Mucosa of stomach (tissue), 1 donor: ENCODE measurements around the gene SNORC.

Source experiments
- H3K27me3 ChIP-seq: one replicate; pipeline ENCODE4 v1.7.0; 2013; ENCODE audit warnings: mild to moderate bottlenecking, low read length; ENCODE audit not compliant: control insufficient read depth, insufficient read depth
- H3K36me3 ChIP-seq: one replicate; pipeline ENCODE4 v1.7.0; 2013; ENCODE audit warnings: low read length; ENCODE audit not compliant: control insufficient read depth, insufficient read depth
- H3K4me1 ChIP-seq: one replicate; pipeline ENCODE4 v1.7.0; 2013; ENCODE audit warnings: mild to moderate bottlenecking, low read length; ENCODE audit not compliant: control insufficient read depth, insufficient read depth
- H3K4me3 ChIP-seq: one replicate; pipeline ENCODE4 v1.7.0; 2013; ENCODE audit warnings: low read length
- H3K9ac ChIP-seq: one replicate; pipeline ENCODE4 v1.7.0; 2013; ENCODE audit warnings: mild to moderate bottlenecking, low read length, moderate library complexity
- H3K9me3 ChIP-seq: one replicate; pipeline ENCODE4 v1.7.0; 2013; ENCODE audit warnings: mild to moderate bottlenecking, low read length, moderate library complexity; ENCODE audit not compliant: control insufficient read depth
- donor health status: Pancreatic carcinoma.

The SNORC gene

DNA sequence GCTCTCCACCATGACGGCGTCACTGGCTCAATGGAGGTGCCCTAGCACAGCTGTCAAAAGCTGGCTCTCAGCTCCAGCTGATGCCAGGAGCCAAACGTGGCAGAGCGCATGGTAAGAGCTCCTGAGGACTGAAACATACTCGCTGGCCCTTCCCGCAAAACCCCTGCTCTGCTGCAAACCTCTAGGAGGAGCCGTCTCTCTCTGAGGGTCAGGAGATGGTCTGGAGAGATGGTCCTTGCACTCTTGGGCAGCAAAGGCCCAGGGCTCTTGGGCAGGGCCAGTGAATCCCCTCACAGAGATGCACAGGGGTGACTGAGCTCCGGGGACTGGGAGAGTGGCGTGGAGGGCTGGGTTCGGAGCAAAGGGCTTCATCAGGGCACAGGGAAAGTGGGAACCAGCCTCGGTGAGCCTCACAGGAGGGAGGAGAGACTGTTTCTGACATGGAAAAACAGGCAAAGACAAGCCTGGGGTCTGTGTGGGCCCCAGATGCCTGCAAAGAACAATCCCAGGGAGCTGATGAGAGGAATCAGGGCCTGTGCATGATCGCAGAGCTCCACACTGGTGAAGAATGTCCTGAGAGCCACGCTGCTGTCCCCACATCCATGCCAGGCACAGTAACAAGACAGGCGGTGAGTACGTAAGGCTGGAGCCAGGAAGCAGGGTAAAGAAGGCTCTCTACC lies 17.2 kb downstream of the SNORC start:
- Histone ChIP-seq H3K4me3 (no peak overlapping the region), H3K27me3 (no peaks in the 10 kb centered on the region), H3K4me1 (no peaks in the 10 kb centered on the region), H3K36me3 (no peaks in the 10 kb centered on the region), H3K9ac (no peak overlapping the region), H3K9me3 (no peaks in the 10 kb centered on the region)

DNA sequence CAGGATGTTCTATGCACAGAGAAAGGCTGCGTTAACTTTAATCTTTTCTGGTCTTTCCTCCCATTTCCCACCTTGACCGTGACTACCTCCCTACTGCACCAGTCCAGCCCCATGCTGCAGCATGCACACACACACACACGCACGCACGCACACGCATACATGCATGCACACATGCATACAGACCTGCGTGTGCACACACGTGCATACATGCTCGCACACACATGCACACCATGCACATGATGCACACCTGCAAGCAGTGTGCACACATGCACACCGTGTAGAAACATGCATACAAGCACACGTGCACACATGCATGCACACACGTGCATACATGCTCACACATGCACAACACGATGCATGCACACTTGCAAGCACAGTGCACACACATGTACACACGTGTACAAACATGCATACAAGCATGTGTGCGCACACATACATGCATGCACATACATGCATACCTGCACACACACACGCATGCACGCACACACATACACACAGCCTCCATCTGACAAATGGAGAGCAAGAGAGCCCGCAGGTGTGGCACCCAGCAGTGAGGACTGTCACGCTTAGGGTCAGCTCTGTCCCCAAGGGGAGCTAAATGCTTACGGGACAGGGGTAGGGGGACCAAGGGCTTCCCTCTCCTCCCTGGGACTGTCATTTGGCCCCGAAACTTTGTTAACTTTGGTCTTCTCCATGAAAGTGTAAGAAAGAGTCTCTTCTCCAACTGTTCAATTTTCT lies 18.2 kb downstream of the SNORC start:
- no peak overlapping the region for H3K4me3 ChIP-seq
- H3K9me3 ChIP-seq, result no peaks in the 10 kb centered on the region
- H3K9ac ChIP-seq, result no peak overlapping the region
- H3K36me3 ChIP-seq, result no peaks in the 10 kb centered on the region
- no peaks in the 10 kb centered on the region for H3K4me1 ChIP-seq
- H3K27me3 ChIP-seq, result no peaks in the 10 kb centered on the region

DNA sequence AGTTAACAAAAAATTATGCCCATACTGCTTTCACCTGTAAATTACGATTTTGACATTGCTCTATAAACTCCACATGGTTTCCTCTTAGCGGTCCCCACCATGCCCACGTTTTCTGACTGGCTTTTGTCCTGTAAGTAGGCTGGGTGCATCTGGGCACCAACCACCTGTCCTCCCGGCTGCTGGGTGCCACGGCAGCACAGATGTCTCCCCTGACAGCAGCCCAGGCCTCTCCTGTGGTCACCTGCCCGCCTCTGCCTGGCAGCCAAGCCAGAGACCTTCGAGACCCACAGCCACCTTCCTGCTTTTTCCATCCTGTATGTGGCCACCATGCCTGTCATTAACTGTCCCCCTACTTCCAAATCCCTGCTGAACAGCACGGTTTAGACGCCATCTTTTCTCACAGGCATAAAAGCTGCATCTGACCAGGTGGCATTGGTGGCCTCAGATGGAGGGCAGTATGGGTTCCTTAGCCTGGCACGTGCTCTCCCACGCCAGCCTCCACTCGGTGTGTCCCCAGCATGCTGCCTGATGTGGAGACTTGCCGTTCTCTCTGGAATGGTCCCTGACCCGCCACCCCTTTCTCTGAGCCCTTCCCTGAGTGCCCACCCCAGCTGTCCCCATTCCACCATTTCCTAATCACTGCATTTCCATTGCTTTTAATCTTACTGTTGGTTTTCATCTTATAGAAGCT lies 18.9 kb downstream of the SNORC start:
- no peaks in the 10 kb centered on the region for H3K36me3 ChIP-seq
- no peaks in the 10 kb centered on the region for H3K9me3 ChIP-seq
- no peaks in the 10 kb centered on the region for H3K27me3 ChIP-seq
- no peaks in the 10 kb centered on the region for H3K4me1 ChIP-seq
- no peak overlapping the region for H3K4me3 ChIP-seq
- no peak overlapping the region for H3K9ac ChIP-seq

DNA sequence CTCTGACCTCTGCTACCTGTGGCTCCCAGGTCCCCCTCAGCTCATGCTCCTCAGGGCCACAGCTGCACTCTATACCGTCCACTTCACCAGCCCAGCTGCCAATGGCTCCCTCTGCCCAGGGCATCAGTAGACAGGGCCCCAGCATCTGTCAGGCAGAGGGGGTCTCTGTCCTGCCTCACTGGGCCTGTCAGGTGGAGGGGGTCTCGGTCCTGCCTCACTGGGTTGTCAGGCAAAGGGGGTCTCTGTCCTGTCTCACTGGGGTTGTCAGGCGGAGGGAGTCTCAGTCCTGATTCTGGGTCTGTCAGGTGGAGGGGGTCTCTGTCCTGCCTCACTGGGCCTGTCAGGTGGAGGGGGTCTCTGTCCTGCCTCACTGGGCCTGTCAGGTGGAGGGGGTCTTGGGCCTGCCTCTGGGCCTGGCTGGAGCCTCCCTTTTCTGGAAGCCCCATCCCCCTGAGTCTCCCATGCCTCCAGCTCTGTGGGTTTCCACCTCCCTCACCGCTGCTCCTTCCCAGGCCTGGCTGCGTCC lies 19.9 kb downstream of the SNORC start:
- no peak overlapping the region for H3K4me3 ChIP-seq
- no peaks in the 10 kb centered on the region for H3K27me3 ChIP-seq
- no peaks in the 10 kb centered on the region for H3K9me3 ChIP-seq

DNA sequence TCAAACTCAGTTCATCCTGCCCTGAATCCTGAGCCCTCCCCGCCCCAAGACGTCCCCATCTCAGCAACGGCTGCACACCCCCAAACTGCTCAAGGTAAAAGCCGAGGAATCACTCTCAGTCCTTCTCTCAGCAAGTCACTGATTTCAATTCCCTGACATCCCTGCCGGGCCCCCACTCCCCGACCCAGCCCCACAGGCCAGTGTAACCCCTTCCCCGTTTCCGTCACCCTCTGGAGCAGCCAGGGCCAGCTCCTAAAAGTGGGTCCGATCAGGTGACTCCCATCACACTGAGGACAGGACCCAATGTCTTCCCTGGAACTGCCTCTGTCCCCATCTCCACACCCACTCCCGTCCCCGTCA lies 20.5 kb downstream of the SNORC start:
- H3K4me3 ChIP-seq, result no peak overlapping the region
- H3K9me3 ChIP-seq, result no peaks in the 10 kb centered on the region
- no peaks in the 10 kb centered on the region for H3K4me1 ChIP-seq
- no peak overlapping the region for H3K9ac ChIP-seq
- no peaks in the 10 kb centered on the region for H3K27me3 ChIP-seq
- H3K36me3 ChIP-seq, result no peaks in the 10 kb centered on the region

More for the DNA sequence above, 19.9 kb downstream of the SNORC start:
- Histone ChIP-seq H3K4me1 (no peaks in the 10 kb centered on the region), H3K9ac (no peak overlapping the region), H3K36me3 (no peaks in the 10 kb centered on the region)

DNA sequence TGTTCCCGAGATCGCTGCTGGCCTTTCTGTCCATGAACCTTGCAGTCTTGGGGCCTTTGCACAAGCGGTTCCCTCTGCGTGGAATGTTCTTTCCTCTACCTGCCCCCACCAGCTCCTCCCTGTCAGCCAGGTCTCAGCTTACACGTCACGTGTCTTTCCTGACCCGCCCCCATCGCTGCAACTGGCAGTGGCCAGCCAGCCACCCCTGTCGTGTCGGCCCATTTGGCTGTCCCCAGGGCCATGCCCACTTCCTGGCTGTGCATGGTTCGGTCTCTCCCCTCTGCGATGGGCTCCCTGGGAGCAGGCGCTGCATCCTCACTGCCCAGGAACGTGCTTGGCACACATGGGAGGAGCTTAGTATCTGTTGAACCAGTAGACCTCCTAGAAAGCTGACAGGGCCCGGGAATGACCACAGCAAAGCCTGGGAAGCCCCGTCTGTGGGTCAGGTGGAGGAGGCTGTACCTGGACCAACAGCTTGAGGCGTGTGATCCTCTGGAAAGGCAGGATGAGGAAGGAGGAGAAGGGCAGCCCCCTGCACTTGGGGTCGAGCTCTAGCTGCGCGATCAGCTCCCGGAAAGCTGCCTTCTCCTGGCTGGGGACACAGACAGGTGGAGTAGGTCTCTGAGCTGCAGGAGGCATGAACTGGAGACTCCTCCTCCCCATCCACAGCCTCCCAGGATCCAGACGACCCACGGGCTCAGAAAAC lies 21.0 kb downstream of the SNORC start:
- Histone ChIP-seq H3K9me3 (no peaks in the 10 kb centered on the region), H3K4me3 (no peak overlapping the region), H3K4me1 (no peaks in the 10 kb centered on the region), H3K27me3 (no peaks in the 10 kb centered on the region), H3K36me3 (no peaks in the 10 kb centered on the region), H3K9ac (no peak overlapping the region)

DNA sequence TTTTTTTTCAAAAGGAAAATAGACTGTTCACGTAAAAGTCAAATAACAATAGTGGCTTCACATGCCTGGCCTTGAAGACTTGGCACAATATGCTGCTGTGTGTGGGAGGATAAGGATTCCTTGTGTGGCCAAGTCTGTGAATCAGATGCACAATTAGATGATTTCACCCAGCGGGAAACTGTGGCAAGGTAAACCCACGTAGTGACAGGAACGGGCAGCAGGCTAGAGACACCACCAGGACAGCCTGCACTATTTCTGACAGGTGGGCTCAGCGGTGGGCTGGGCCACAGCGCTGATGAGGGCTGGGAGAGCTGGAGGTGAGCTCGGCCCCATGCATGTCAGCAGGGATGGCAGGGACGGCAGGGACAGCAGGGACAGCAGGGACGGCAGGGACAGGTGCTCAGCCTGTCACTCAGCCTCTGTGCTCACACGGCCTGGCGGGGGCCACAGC lies 21.6 kb downstream of the SNORC start:
- Histone ChIP-seq H3K27me3 (no peaks in the 10 kb centered on the region), H3K9ac (no peak overlapping the region), H3K9me3 (no peaks in the 10 kb centered on the region), H3K36me3 (no peaks in the 10 kb centered on the region), H3K4me3 (no peak overlapping the region), H3K4me1 (no peaks in the 10 kb centered on the region)

DNA sequence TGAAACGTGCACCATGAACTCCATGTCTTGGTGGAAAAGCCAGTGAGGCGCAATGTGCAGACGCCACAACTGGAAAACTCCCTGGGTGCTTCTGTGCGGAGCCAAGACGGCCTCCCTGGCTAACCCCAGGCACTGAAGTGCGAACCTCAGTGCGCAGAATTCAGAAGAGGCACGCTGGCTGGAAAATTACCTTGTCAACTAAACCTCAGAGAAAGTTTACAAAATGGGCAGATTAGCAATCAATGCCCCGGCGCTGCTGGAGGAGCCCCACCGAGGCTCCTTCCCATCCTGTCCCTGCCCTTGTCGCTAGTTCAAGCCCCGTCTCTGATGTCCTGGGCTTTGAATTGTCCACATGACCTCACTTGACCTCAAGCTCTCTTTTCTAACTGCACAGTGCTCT lies 22.2 kb downstream of the SNORC start:
- H3K36me3 ChIP-seq, result no peaks in the 10 kb centered on the region
- no peak overlapping the region for H3K9ac ChIP-seq
- no peaks in the 10 kb centered on the region for H3K9me3 ChIP-seq
- no peaks in the 10 kb centered on the region for H3K4me1 ChIP-seq
- no peaks in the 10 kb centered on the region for H3K27me3 ChIP-seq
- no peak overlapping the region for H3K4me3 ChIP-seq

DNA sequence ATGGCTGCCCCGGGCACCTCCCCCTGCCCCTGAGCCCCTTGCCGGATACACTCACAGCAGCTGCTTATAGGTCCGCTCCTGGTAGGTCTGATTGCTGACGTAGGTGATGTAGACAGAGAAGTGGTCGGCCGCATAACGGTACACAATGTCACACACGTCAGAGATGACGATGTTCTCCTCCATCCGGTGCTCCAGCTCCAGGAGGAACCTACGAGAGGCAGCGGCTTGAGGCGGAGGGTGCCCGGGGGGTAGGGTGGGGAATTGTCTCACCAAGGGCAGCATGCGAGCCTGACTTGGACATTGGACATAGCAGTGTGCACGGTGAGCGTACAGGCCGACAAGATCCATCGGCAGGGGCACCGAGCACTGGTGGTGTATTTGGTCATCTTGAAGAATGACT lies 22.8 kb downstream of the SNORC start:
- Histone ChIP-seq H3K4me3 (no peak overlapping the region), H3K4me1 (no peaks in the 10 kb centered on the region), H3K9me3 (no peaks in the 10 kb centered on the region), H3K9ac (no peak overlapping the region), H3K36me3 (no peaks in the 10 kb centered on the region), H3K27me3 (no peaks in the 10 kb centered on the region)

DNA sequence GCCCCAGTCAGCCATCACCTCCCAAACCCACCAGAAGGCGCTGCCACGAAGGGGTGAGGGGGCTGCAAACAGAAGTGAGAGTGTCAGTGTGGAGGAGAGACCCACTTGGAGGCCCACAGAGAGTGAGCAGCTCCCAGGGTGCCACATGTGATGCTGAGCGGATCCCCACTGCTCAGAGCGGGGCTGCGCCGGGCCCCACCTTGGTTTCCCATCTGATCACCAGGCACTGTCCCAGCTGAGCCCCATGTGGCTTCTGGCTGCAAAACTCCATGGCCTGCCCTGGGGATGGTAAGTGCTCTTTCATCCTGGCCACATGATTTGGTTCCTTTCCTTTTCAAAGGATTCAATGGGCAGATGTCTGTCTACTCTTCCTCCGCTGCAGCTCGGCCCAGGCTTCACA lies 23.8 kb downstream of the SNORC start:
- Histone ChIP-seq H3K4me3 (no peak overlapping the region), H3K4me1 (no peaks in the 10 kb centered on the region), H3K9me3 (no peaks in the 10 kb centered on the region), H3K27me3 (no peaks in the 10 kb centered on the region), H3K36me3 (no peaks in the 10 kb centered on the region), H3K9ac (no peak overlapping the region)

DNA sequence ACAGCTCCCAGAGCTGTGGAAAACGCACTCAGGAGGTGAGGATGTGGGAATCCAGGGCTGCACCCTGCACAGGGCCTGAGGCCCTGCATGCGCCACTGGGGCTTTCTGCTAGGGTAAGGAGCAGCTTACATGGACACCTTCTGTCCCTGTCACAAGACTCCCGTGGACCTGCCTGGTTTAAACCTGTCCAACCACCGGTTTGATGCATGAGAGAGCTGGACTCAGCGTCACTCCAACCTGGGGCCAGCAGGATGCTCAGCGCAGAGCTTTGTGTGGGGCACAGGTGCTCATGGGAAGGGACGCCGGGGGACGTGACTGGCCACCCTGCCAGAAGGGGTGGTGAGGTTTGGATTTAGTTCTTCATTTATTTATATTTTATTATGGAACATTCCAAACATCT lies 24.2 kb downstream of the SNORC start:
- Histone ChIP-seq H3K27me3 (no peaks in the 10 kb centered on the region), H3K4me1 (no peaks in the 10 kb centered on the region), H3K9me3 (no peaks in the 10 kb centered on the region), H3K4me3 (no peak overlapping the region), H3K9ac (no peak overlapping the region), H3K36me3 (no peaks in the 10 kb centered on the region)

DNA sequence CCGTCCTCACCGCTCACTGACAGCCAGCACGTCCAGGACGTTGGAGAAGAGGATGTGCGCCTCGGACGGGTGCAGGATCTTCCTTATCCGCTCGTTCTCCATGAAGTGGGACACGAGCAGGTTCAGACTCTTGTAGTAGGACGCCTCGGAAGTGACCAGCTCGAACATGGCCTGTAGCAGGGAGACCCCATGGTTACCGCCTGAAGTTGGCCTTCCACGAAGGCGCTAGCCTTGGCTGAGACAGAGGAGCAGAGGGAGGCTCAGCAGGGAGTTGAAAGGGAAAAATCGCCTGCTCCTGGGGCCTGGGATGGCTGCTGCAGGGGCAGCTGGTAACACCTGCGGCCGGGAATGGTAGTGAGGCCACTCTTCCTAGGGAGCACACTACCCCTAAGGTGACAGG lies 24.7 kb downstream of the SNORC start:
- Histone ChIP-seq H3K4me1 (no peaks in the 10 kb centered on the region), H3K9ac (no peak overlapping the region), H3K36me3 (no peaks in the 10 kb centered on the region), H3K27me3 (no peaks in the 10 kb centered on the region), H3K9me3 (no peaks in the 10 kb centered on the region), H3K4me3 (no peak overlapping the region)
